ENCODE results near the gene PPP4R4.
A peak's percentile ranks its signal among the peaks of the same experiment; 100 is the strongest.
"Not testable (repeated sequence)": the region's sequence is repeated elsewhere in the genome, so short reads cannot be mapped to it uniquely, and the experiment has no call there.

PPP4R4 gene

GRCh38 chr14:94180655-94181271 lies 6.6 kb downstream of the PPP4R4 start:
- DNase-seq, result peak in 1 of 5 donors; percentile 74

- no peak for DNase-seq
Observed at GRCh38 chr14:94181835-94182234, 7.7 kb downstream of the PPP4R4 start.

- no peak for DNase-seq
Observed at GRCh38 chr14:94192536-94192935, 18.4 kb downstream of the PPP4R4 start.

- no peak for DNase-seq
Observed at GRCh38 chr14:94193776-94194175, 19.7 kb downstream of the PPP4R4 start.

GRCh38 chr14:94196057-94196456 lies 21.9 kb downstream of the PPP4R4 start:
- DNase-seq, result no peak

GRCh38 chr14:94203473-94204210 lies 29.5 kb downstream of the PPP4R4 start:
- DNase-seq, result no peak

GRCh38 chr14:94213021-94213420 lies 38.9 kb downstream of the PPP4R4 start:
- DNase-seq, result no peak

- no peak for DNase-seq
Observed at GRCh38 chr14:94213741-94214140, 39.6 kb downstream of the PPP4R4 start.

GRCh38 chr14:94217116-94217515 lies 43.0 kb downstream of the PPP4R4 start:
- DNase-seq, result no peak

- DNase-seq, result not testable (repeated sequence)
Observed at GRCh38 chr14:94218198-94218886, 44.2 kb downstream of the PPP4R4 start.

GRCh38 chr14:94224040-94224439 lies 49.9 kb downstream of the PPP4R4 start:
- DNase-seq, result no peak

GRCh38 chr14:94225460-94226378 lies 51.6 kb downstream of the PPP4R4 start:
- no peak for DNase-seq

GRCh38 chr14:94227029-94227428 lies 52.9 kb downstream of the PPP4R4 start:
- DNase-seq, result no peak

GRCh38 chr14:94237046-94237445 lies 62.9 kb downstream of the PPP4R4 start:
- DNase-seq, result no peak

- no peak for DNase-seq
Observed at GRCh38 chr14:94237983-94238382, 63.9 kb downstream of the PPP4R4 start.

- no peak for DNase-seq
Observed at GRCh38 chr14:94239406-94239805, 65.3 kb downstream of the PPP4R4 start.

- DNase-seq, result no peak
Observed at GRCh38 chr14:94244182-94244581, 70.1 kb downstream of the PPP4R4 start.

- not testable (repeated sequence) for DNase-seq
Observed at GRCh38 chr14:94264195-94264594, 90.1 kb downstream of the PPP4R4 start.

GRCh38 chr14:94267352-94267751 lies 93.2 kb downstream of the PPP4R4 start:
- no peak for DNase-seq

- DNase-seq, result not testable (repeated sequence)
Observed at GRCh38 chr14:94268582-94268981, 94.5 kb downstream of the PPP4R4 start.

- no peak for DNase-seq
Observed at GRCh38 chr14:94269156-94269555, 95.0 kb downstream of the PPP4R4 start.

- not testable (repeated sequence) for DNase-seq
Observed at GRCh38 chr14:94276898-94277561, 102.9 kb downstream of the PPP4R4 start.
